SJCRH30 (cell line): ENCODE measurements around the gene DEDD. TPM values are rescaled to one million over a fixed set of nuclear protein-coding genes. Genes with fewer than 3 reads are reported as not detected.
A peak's percentile ranks its signal among the peaks of the same experiment; 100 is the strongest.

Experiments used
- DNase-seq, 2 experiments: peaks; one replicate each; pipeline ENCODE4 v3.0.0-alpha.2; 2015 to 2020
- H3K27ac ChIP-seq: fragments of 250-450 bp; sonication (Bioruptor Pico); 2 replicates; pipeline ENCODE4 v1.5.1; 2020; ENCODE audit warnings: mild to moderate bottlenecking, moderate library complexity
- H3K27me3 ChIP-seq: fragments of 250-450 bp; sonication (Bioruptor Pico); 2 replicates; pipeline ENCODE4 v1.5.1; 2020; ENCODE audit warnings: mild to moderate bottlenecking, moderate library complexity
- H3K36me3 ChIP-seq: fragments of 250-450 bp; sonication (Bioruptor Pico); 2 replicates; pipeline ENCODE4 v1.5.1; 2020; ENCODE audit warnings: mild to moderate bottlenecking, moderate library complexity
- H3K4me1 ChIP-seq: fragments of 250-450 bp; sonication (Bioruptor Pico); 2 replicates; pipeline ENCODE4 v1.5.1; 2020; ENCODE audit warnings: mild to moderate bottlenecking, moderate library complexity
- H3K4me3 ChIP-seq: fragments of 250-450 bp; sonication (Bioruptor Pico); 2 replicates; pipeline ENCODE4 v1.5.1; 2020; ENCODE audit warnings: mild to moderate bottlenecking, moderate library complexity
- H3K9me3 ChIP-seq: fragments of 250-450 bp; sonication (Bioruptor Pico); replicated peaks from 2 replicates; pipeline ENCODE4 v1.5.1; 2020; ENCODE audit warnings: mild to moderate bottlenecking, moderate library complexity
- total RNA-seq: library from RNA; depleted of rRNA; stranded (reverse); fragments of >200 nt; shearing (Covaris generic); gene quantifications from 2 replicates; pipeline ENCODE4 v1.2.3, GENCODE V29; 2014

DEDD gene
- total RNA-seq, 1 experiment from 2014 or later: 24.1 TPM

- DNase-seq: no peak
- Histone ChIP-seq H3K36me3 (no peaks in the 10 kb centered on the region), H3K4me1 (peaks cover 30% of the 10 kb centered on the region), H3K9me3 (no peaks in the 10 kb centered on the region), H3K4me3 (no peak overlapping the region), H3K27ac (peak overlapping the region; percentile 49; the same call in 1 of the 2 replicates), H3K27me3 (no peaks in the 10 kb centered on the region)
Measured at GRCh38 chr1:161083748-161084596, 48.5 kb downstream of the DEDD start.

GRCh38 chr1:161082996-161083747 is 49.3 kb downstream of the DEDD start:
- H3K27ac ChIP-seq: peak overlapping the region; percentile 49; the same call in 1 of the 2 replicates
- peaks cover 30% of the 10 kb centered on the region for H3K4me1 ChIP-seq
- no peaks in the 10 kb centered on the region for H3K9me3 ChIP-seq
- H3K27me3 ChIP-seq: no peaks in the 10 kb centered on the region
- H3K36me3 ChIP-seq: no peaks in the 10 kb centered on the region
- peak; percentile 56 to 70 for DNase-seq
- H3K4me3 ChIP-seq: no peak overlapping the region

DNA sequence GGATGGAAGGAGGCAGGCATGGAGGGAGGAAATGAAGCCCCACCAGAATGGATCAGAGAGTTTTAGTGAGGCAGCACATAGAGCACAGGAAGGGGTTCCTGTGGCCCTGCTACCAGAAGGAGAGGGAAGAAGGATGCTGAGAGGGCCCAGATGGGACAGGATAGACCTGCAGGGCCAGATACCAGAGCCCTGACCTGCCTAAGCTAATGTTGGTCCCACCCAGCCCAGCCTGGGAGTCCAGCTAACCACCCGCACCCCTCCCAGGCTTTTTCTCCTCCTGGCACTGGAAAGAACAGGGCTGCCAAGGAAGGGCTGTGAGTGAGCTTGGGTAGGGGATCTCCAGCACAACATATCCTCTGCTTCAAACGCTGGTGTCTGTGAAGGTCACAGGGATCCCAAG is 50.0 kb downstream of the DEDD start:
- DNase-seq: no peak
- Histone ChIP-seq H3K9me3 (no peaks in the 10 kb centered on the region), H3K4me1 (peaks cover 30% of the 10 kb centered on the region), H3K27ac (no peak overlapping the region), H3K36me3 (no peaks in the 10 kb centered on the region), H3K4me3 (no peak overlapping the region), H3K27me3 (no peaks in the 10 kb centered on the region)

GRCh38 chr1:161081519-161081918 is 50.9 kb downstream of the DEDD start:
- Histone ChIP-seq H3K4me1 (peaks cover 30% of the 10 kb centered on the region), H3K27me3 (no peaks in the 10 kb centered on the region), H3K27ac (no peak overlapping the region), H3K9me3 (no peaks in the 10 kb centered on the region), H3K4me3 (no peak overlapping the region), H3K36me3 (no peaks in the 10 kb centered on the region)
- DNase-seq: no peak

DNA sequence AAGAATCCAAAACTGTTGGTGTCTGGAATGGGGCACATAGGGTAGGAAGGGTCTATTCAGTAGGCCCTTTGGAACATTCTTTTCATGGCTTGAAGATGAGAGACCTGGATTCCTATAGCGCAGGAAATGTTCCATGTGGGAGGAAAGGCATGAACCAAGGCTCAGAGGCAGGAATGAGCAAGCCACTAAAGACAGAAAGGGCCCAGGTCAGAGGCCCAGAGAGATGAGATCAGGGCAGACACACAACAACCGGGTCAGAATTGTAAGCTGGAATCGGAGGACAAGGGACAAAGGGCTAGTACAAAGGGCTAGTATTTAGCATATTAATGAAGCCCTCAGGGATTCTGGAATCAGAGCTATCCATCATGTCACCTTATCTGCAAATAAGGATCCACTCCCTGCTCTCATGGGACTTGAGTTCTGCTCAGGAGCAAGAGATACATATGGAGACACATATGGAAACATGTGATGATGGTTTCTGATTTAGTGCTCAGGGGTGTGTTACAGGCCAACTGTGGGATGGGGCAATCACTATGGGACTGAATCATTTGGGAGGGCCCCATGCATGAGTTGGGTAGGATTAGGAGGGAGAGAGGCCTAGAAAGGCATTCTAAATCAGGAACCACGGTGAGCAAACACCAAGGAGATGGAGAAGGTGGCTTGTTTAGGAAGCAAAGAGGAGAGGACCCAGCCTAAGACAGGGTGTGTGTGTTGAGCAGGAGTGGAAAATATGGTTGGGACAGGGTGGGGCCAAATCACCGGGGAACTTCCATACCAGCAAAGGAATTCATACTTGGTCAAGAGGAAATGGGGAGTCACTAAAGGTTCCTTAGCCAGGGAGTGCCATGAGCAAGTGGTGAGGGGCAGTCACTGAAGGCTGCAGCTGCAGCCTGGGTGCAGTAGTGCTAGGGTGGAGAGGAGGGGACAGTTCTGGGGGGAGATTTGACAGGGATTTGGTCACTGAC is 51.7 kb downstream of the DEDD start:
- Histone ChIP-seq H3K4me1 (peaks cover 27% of the 10 kb centered on the region), H3K9me3 (no peaks in the 10 kb centered on the region), H3K27me3 (no peaks in the 10 kb centered on the region), H3K27ac (no peak overlapping the region), H3K4me3 (no peak overlapping the region), H3K36me3 (no peaks in the 10 kb centered on the region)
- DNase-seq: no peak

GRCh38 chr1:161079436-161080110 is 52.9 kb downstream of the DEDD start:
- no peaks in the 10 kb centered on the region for H3K36me3 ChIP-seq
- H3K9me3 ChIP-seq: no peaks in the 10 kb centered on the region
- no peak overlapping the region for H3K4me3 ChIP-seq
- no peak overlapping the region for H3K27ac ChIP-seq
- peaks cover 19% of the 10 kb centered on the region for H3K4me1 ChIP-seq
- H3K27me3 ChIP-seq: no peaks in the 10 kb centered on the region
- DNase-seq: no peak

- Histone ChIP-seq H3K27me3 (no peaks in the 10 kb centered on the region), H3K4me3 (no peak overlapping the region), H3K9me3 (no peaks in the 10 kb centered on the region), H3K4me1 (peaks cover 4% of the 10 kb centered on the region; the same call in 1 of the 2 replicates), H3K27ac (no peak overlapping the region), H3K36me3 (no peaks in the 10 kb centered on the region)
- no peak for DNase-seq
Measured at GRCh38 chr1:161077426-161077825, 55.0 kb downstream of the DEDD start.

DNA sequence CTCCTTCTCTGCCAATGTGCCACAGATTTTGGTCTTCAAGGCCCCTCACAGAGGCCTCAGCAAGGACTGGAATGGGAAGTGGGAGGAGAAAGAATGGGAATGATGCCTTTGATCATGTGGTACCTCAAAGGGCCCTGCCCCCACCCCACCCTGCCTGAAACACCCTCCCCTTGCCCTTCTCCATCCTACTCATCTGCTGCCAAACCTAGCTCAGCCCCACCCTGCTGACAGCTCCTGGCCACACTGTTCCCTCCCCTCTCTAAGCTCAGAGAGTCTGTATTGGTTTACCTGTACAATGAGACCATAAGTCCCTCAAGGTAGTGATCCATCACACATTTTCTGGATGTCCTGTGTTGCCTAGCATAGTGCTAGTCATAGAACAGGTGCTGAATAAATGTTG is 56.1 kb downstream of the DEDD start:
- H3K36me3 ChIP-seq: no peaks in the 10 kb centered on the region
- DNase-seq: no peak
- no peaks in the 10 kb centered on the region for H3K9me3 ChIP-seq

DNA sequence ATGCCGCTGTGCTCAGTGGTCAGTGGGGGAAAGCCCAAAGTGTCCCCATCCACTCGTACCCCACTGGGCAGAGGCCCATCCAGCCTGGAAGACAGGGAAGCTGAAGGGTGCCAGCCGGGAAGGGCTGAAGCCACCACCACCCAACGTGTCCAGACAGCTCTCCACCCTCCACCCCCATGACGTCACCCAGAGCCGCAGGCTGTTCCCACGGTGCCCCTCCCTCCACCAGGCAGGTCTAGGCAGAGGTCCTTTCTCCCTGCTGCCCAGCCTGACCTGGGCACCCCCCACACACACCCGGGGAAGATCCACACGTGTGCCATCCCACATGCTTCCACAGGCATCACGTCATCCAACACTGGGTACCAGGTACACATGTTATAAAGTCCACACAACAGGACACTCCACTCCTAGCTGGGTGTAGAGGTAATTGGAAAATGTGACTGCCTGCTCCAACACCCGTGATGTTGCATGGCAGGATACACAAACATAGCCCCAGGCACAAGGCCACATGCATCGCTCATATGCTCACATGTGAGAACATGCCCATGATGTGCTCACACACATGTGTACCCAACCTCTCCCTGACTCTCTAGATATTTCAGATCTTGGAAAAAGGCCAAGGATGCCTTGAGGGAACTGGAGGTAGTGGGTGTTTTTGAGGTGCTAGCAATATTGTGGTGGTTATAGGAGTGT is 57.6 kb downstream of the DEDD start:
- Histone ChIP-seq H3K27ac (no peak overlapping the region), H3K27me3 (no peaks in the 10 kb centered on the region), H3K9me3 (no peaks in the 10 kb centered on the region), H3K36me3 (no peaks in the 10 kb centered on the region), H3K4me1 (peaks cover 4% of the 10 kb centered on the region; the same call in 1 of the 2 replicates), H3K4me3 (no peak overlapping the region)
- peak; percentile 21 to 25 for DNase-seq

More for the DNA sequence above, 56.1 kb downstream of the DEDD start:
- no peak overlapping the region for H3K4me3 ChIP-seq
- peaks cover 4% of the 10 kb centered on the region; the same call in 1 of the 2 replicates for H3K4me1 ChIP-seq
- H3K27me3 ChIP-seq: no peaks in the 10 kb centered on the region
- no peak overlapping the region for H3K27ac ChIP-seq

DNA sequence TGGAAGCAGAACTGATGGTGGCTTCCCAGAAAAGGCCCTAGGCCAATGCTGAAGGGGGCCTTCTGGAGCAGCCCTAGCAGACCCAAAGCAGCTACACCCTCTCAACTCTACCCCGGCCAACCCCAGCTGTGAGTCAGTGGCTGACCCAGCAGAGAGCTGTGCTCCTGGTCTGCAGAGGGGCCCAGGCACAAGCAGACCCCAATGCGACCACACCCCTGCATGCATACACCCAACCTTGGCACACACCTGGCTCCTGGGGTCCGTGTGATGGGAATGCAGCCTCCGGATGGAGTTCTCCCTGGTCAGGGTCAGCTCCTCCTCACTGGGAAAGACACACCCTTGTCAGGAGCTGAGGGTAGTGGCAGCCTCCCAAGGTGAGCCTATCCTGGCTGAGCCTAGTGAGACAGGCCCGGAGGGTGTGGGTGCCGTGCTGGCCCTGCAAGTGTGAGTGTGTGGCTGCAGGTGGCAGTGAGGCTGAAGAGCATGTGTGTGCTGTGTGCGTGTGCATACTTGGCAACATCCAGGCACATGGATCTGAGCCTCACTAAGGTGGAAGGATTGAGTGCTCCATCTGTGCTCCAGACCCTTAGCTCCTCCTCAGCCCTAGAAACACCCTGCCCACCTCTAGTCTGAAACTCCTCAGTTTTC is 58.9 kb downstream of the DEDD start:
- Histone ChIP-seq H3K4me3 (no peak overlapping the region), H3K27ac (no peak overlapping the region), H3K9me3 (no peaks in the 10 kb centered on the region), H3K36me3 (no peaks in the 10 kb centered on the region), H3K4me1 (peaks cover 4% of the 10 kb centered on the region; the same call in 1 of the 2 replicates), H3K27me3 (no peaks in the 10 kb centered on the region)
- no peak for DNase-seq

GRCh38 chr1:161072751-161073449 is 59.6 kb downstream of the DEDD start:
- Histone ChIP-seq H3K4me1 (peaks cover 4% of the 10 kb centered on the region; the same call in 1 of the 2 replicates), H3K4me3 (no peak overlapping the region), H3K27me3 (no peaks in the 10 kb centered on the region), H3K27ac (no peak overlapping the region), H3K9me3 (no peaks in the 10 kb centered on the region), H3K36me3 (no peaks in the 10 kb centered on the region)
- DNase-seq: no peak

GRCh38 chr1:161071886-161072371 is 60.5 kb downstream of the DEDD start:
- Histone ChIP-seq H3K4me1 (peaks cover 4% of the 10 kb centered on the region; the same call in 1 of the 2 replicates), H3K27me3 (no peaks in the 10 kb centered on the region), H3K36me3 (no peaks in the 10 kb centered on the region), H3K4me3 (no peak overlapping the region), H3K9me3 (no peaks in the 10 kb centered on the region), H3K27ac (no peak overlapping the region)
- peak; percentile 47 for DNase-seq
